ENCODE measurements around the gene DICER1.

DNA sequence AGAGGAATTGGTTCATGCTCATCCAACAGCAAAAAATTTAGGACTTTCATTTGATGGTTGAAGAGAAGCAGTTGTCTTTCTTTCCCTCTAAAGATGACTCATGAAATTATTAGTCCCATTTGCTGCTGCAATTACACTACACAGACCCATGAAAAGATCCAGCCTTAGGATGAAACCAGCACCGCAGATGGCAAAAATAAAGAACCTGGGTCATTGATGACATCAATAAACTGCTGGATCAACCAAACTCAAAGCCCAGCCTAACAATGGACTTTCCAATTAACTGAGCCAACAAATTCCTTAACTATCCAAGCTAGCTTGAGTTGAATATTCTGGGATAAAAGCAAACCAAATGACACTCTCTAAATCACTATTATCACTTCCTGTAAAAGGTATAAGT is 20.7 kb downstream of the DICER1 start:
- TF ChIP-seq, protein P1, sequence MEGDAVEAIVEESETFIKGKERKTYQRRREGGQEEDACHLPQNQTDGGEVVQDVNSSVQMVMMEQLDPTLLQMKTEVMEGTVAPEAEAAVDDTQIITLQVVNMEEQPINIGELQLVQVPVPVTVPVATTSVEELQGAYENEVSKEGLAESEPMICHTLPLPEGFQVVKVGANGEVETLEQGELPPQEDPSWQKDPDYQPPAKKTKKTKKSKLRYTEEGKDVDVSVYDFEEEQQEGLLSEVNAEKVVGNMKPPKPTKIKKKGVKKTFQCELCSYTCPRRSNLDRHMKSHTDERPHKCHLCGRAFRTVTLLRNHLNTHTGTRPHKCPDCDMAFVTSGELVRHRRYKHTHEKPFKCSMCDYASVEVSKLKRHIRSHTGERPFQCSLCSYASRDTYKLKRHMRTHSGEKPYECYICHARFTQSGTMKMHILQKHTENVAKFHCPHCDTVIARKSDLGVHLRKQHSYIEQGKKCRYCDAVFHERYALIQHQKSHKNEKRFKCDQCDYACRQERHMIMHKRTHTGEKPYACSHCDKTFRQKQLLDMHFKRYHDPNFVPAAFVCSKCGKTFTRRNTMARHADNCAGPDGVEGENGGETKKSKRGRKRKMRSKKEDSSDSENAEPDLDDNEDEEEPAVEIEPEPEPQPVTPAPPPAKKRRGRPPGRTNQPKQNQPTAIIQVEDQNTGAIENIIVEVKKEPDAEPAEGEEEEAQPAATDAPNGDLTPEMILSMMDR (IDR thresholded peaks at IDR 0.05; ENCODE audit: extremely low read depth in 1 of 2, insufficient read depth in 1 of 2, low read depth in 1 of 2, low read length in 2 of 2), result no peak
- TF ChIP-seq POLR2A (IDR thresholded peaks at IDR 0.05; ENCODE audit: low read depth, low read length) (no peak), POLR2AphosphoS5 (IDR thresholded peaks at IDR 0.05; ENCODE audit: insufficient read depth, low read depth, low read length) (no peak), JUN (IDR thresholded peaks at IDR 0.05; ENCODE audit: borderline replicate concordance, insufficient read depth, insufficient read length, low read depth) (no peak), EZH2 (IDR thresholded peaks at IDR 0.05; ENCODE audit: borderline replicate concordance, low read depth, low read length, severe bottlenecking) (no peak), GATA2 (IDR thresholded peaks at IDR 0.05; ENCODE audit: insufficient read depth, insufficient read length, low read depth, low read length) (no peak)
